GM21528 (cell line): Measurements from ENCODE around the gene LILRB4.
"Not testable (repeated sequence)": the region's sequence is repeated elsewhere in the genome, so short reads cannot be mapped to it uniquely, and the experiment has no call there.

Experiments used
- ATAC-seq: cut with Tn5 transposase; IDR thresholded peaks from one replicate; pipeline ENCODE4 v1.9.1; 2021; ENCODE audit warnings: mild to moderate bottlenecking, moderate library complexity; ENCODE audit not compliant: unreplicated experiment, low FRiP score

LILRB4 gene

DNA sequence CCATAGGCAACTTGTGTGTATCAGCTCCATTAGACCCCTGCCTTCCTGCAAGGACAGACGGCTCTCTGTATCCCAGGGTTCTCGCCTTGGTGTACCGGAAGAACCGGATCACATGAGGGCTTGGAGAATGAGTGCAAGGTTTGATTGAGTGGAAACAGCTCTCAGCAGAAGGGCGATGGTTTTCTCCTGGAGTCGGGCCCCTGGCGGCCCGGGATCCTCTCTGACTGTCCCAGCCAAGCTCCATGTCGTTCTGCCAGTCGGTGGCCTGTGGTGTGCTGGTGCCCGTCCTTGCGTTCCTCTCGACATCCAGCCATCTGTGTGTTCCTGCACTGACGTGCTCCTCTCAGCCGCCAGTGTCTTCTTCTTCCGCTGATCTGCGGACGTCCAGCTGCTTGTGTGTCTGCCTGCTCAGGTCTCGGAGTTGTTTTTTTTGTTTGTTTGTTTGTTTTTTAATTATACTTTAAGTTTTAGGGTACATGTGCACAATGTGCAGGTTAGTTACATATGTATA lies 16.4 kb upstream of the LILRB4 start:
- no peak for ATAC-seq

DNA sequence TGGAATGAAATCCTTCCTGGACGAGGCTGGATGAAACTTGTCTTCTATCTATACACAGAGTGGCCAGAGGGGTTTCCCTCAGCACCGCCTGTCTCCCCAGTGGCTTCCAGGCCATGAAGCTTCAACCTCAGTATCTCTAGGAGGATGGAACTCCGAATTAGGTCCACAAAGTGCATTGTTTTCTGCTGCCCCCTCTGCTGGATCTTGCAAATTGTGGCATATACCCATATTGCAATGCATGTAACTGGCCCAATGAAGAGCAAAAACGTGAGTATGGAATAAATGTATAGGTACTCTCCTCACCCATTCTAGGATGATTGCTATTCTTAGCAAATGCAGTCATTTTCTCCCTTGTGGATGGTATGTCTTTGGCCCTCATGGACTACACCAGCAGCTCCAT lies 14.7 kb upstream of the LILRB4 start:
- ATAC-seq: no peak

GRCh38 chr19:54650108-54650655 lies 12.6 kb upstream of the LILRB4 start:
- no peak for ATAC-seq

GRCh38 chr19:54653181-54653809 lies 9.5 kb upstream of the LILRB4 start:
- ATAC-seq: no peak

GRCh38 chr19:54654447-54655321 lies 8.1 kb upstream of the LILRB4 start:
- no peak for ATAC-seq

GRCh38 chr19:54659300-54659699 lies 3.5 kb upstream of the LILRB4 start:
- ATAC-seq: no peak

- ATAC-seq: no peak
Observed at GRCh38 chr19:54660306-54660705, 2.5 kb upstream of the LILRB4 start.

- ATAC-seq: no peak
Observed at GRCh38 chr19:54660964-54661363, 1.8 kb upstream of the LILRB4 start.

GRCh38 chr19:54661846-54662481 lies 821 bp upstream of the LILRB4 start:
- ATAC-seq: no peak

- ATAC-seq: no peak
Observed at GRCh38 chr19:54665530-54665929, 2.7 kb downstream of the LILRB4 start.

DNA sequence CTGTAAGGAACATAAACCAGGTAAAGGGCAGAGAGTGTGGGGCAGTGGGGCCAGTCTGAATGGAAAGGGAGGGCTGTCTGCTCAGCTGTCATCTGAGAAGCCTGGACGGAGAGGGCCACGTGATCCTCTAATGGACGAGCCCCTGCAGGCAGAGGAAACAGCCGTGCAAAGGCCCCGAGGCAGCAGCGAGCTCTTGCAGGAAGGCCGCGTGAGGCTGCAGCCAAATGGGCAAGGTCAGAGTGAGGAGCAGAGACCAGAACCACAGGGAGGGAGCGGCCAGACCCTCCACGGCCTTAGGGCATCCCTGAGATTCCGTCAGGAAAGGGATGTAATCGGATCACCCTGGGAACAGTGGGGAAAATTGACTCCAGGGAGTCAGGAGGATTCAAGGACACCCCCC lies 4.4 kb downstream of the LILRB4 start:
- no peak for ATAC-seq

- no peak for ATAC-seq
Observed at GRCh38 chr19:54668353-54668752, 5.6 kb downstream of the LILRB4 start.

DNA sequence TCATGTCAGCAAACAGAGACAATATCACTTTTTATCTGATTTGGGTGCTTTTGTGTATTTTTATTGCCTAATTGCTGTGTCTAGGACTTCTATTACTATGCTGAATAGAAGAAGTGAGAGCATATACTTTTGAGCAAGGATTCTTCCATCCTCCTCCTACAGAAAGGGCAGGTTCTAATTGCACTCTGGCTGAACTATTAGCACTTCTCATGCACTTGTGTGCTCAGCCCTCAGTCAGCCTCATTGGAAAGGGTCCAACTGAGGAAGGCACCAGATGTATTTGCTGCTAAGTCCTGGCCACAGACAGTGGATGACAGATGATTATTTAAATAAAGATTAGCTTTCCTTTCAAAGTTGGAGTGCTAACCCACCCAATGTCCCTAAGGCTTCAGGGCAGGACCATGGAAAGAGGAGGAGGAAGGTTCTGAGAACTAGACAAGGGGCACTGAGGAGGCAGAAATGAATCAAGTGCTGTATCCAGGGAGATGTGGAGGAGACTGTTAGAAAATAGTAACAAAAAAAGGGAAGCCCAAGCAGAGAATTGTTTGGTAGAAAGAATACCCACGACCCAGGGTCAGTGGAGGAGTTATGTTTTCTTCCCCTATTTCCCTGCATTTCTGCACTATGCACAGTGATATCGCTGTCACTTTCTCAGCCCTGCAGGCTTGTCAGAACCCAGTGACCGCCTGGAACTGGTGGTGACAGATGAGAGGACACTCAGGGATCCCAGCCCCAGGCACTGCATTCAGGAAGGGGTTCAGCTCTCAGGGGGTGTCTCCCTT lies 8.0 kb downstream of the LILRB4 start:
- no peak for ATAC-seq

DNA sequence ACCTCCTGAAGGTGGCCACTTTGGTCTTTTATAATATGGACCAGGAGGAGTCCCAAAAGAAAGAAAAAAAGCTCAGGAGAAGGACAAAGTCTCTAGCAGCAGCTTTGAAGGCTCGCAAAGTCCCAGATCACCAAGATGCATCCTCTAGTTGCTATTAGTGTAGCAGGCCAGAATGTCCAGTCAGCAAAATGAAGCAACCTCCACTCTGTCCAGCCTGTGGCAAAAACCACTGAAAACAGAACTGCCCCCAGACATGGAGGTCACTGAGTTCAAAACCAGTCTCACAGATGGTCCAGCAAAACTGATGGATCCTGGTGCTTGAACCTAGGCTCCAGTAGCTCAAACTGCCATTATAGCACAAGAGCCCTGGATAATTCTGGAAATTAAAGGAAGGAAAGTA lies 10.4 kb downstream of the LILRB4 start:
- ATAC-seq: no peak

GRCh38 chr19:54674021-54674617 lies 11.3 kb downstream of the LILRB4 start:
- no peak for ATAC-seq

DNA sequence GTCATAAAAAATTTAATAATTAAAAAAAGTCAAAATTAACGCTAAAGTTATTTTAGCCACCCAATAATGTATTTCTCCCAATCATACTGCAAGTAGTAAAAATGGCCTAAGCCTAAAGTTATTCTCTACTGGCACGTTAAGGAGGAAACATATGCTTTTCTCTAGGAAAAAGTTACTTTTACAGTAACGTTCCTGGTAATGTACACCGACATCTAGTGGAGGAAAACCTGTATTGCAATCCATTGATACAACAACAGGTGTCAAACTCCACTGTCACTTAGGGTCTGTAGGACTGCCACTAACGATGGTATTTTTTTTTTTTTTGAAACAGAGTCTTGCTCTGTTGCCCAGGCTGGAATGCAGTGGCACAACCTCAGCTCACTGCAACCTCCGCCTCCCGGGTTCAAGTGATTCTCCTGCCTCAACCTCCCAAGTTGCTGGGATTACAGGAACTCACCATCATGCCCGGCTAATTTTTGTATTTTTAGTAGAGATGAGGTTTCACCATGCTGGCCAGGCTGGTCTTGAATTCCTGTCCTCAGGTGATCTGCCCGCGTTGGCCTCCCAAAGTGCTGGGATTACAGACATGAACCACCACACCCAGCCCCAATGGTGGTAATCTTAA lies 13.5 kb downstream of the LILRB4 start:
- not testable (repeated sequence) for ATAC-seq

DNA sequence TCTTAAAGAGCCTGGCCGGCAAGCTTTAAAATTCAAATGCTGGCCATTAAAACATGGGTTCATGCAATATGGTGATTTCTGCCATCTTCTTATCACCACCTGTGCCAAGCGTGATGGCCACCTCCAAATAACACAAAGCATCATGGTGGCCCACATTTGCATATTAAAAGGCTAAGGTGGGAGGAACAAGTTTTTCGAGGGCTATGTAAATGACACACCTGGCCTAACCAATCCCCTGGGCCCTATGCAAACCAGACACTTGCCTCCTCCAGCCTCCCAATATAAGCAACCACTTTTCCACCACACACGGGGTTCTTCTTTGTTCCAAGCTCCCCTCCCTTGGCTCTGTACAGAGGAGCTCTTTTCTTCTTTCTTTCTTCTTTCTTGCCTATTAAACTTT lies 14.4 kb downstream of the LILRB4 start:
- no peak for ATAC-seq

DNA sequence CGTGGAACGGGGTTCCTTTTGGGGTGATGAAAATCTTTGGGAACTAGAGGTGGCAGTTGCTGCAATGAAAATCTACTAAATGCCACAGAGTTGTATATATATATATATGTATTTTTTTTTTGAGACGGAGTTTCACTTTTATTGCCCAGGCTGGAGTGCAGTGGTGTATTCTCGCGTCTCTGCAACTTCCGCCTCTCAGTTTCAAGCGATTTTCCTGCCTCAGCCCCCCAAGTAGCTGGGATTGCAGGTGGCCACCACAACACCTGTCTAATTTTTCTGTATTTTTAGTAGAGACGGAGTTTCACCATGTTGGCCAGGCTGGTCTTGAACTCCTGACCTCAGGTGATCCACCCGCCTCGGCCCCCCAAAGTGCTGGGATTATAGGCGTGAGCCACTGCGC lies 18.8 kb downstream of the LILRB4 start:
- ATAC-seq: not testable (repeated sequence)

GRCh38 chr19:54682306-54682856 lies 19.6 kb downstream of the LILRB4 start:
- no peak for ATAC-seq
